Stomach (tissue), 4 donors: Measurements from ENCODE around the gene MX2.

Source experiments
- CTCF ChIP-seq, 7 experiments: fragments of 450-650 bp in 4 of 7; fragments of 200-600 bp in 3 of 7; sonication (generic) in 3 of 7; IDR thresholded peaks; one replicate each; pipeline ENCODE4 v1.5.1; 2016 to 2019; ENCODE audit warnings: antibody characterized with exemption in 7 of 7, control low read depth in 2 of 7, mild to moderate bottlenecking in 1 of 7
- EP300 ChIP-seq: sonication (generic); formaldehyde crosslinking; IDR thresholded peaks from one replicate; pipeline ENCODE4 v1.6.1; 2017; ENCODE audit warnings: antibody characterized with exemption
- POLR2A ChIP-seq, 4 donors: fragments of 450-650 bp; IDR thresholded peaks; one replicate each; pipeline ENCODE4 v1.6.1; 2016; ENCODE audit warnings: antibody characterized with exemption in 4 of 4, control low read depth in 2 of 4, mild to moderate bottlenecking in 1 of 4, moderate library complexity in 1 of 4
- POLR2AphosphoS5 ChIP-seq, 3 donors: sonication (generic); formaldehyde crosslinking; IDR thresholded peaks; one replicate each; pipeline ENCODE4 v1.6.1; 2016; ENCODE audit warnings: antibody characterized with exemption in 3 of 3

GRCh38 chr21:41374867-41375533, 13.2 kb downstream of the MX2 start:
- TF ChIP-seq POLR2A (IDR thresholded peaks at IDR 0.05) (no peak), CTCF (IDR thresholded peaks at IDR 0.05) (no peak), POLR2AphosphoS5 (IDR thresholded peaks at IDR 0.05) (no peak), EP300 (no peak)
